Measurements from ENCODE around the gene ITSN2.
A peak's percentile ranks its signal among the peaks of the same experiment; 100 is the strongest.

The ITSN2 gene

GRCh38 chr2:24334245-24334633 lies 26.1 kb downstream of the ITSN2 start:
- no peak for DNase-seq (ENCODE audit: low read depth)

DNA sequence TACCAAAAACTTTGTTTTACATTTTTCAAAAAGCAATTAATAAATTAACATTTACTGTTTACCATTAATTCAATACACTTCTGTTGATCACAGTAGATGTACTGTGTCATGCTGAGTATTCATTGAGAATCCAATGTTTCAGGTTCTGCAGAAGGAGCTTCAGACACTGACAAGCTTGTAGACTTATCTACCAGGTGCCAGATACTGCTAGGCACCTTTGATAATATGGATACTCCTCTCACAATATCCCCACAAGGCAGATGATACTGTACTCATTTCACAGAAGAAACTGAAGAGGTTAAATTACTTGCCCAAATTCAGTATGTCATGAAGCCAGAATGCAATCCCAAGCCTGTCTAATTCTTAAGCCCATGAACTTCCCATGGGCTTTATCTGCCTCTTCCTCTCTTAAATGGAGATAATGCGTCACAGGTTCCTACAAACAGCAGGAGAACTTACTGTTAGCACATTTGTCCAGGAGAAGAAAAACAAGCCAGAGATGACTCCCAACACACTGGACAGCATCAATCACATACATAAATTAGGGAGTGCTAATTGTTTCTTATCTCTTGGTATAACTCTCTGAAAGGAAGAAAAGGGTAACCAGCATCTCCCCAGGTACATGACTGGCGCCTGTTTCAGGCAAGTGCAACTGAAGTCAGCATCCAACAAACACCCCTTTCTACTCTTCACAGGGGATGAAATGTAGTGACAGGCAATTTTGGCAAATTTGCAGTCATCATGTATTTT lies 27.4 kb downstream of the ITSN2 start:
- no peak for DNase-seq (ENCODE audit: low read depth)

DNA sequence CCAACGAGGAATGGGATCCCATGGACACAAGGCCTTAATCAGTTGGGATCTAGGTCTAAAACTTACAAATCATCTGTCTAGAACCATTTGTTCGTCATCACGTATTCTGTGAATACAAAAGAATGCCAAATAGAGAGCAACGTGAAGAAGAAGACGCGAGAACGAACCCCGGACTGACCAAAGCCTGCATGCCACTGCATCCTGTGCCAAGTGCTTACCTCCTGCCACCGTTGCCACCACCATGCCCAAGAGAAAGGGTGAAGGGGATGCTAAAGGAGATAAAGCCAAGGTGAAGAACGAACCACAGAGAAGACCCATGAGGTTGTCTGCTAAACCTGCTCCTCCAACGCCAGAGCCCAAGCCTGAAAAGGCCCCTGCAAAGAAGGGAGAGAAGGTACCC lies 30.2 kb downstream of the ITSN2 start:
- DNase-seq (ENCODE audit: low read depth), result no peak

DNA sequence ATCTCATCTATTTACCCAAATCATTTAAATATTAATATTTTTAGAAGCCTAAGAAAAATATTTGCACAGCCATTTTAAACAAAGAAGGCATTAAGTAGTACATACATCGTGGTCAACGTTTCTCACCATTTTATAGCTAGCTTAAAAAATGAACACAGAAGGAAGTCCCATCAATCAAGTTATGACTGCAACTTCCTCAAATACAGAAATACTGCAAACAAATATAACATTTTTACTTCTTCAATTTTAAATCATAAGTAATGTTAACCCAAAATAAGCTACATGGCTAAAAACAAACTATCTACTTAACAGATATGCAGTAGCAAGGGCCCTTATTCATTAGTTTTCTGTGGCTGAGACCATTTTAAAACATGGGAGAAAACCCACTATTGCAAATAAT lies 30.6 kb downstream of the ITSN2 start:
- DNase-seq (ENCODE audit: low read depth), result no peak

DNA sequence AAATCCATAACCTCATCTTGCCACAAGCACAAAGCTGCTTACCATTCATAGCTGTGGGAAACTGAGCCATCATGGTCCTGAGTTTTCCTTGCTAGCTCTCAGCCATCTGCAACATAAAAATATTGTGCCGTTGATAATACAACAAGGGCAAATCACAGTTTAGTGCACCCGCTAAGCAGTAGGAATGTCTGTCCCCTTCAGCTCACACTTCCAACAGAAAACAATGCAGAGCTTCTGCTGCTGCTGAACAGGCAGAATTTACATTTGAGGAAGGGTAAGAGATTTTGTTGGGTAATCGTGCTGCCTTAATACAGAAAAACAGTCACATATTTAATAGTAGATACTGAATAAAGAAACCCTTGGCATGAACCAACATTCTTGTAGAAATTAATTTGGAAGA lies 32.3 kb downstream of the ITSN2 start:
- no peak for DNase-seq (ENCODE audit: low read depth)

GRCh38 chr2:24317491-24317920 lies 42.8 kb downstream of the ITSN2 start:
- DNase-seq (ENCODE audit: low read depth), result no peak

DNA sequence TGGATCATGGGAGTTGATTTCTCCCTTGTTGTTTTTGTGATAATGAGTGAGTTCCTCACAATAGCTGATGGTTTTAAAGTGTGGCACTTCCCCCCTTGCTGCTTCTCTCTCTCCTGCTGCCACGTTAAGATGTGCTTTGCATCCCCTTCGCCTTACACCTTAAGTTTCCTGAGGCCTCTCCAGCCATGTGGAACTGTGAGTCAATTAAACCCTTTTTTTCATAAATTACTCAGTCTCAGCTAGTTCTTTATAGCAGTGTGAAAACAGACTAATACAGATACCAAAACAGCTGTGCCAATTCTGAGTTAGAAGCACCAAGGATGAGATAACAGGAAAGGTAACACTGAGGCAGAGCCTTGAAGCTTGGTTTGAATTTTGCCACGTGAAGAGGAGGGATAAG lies 44.7 kb downstream of the ITSN2 start:
- DNase-seq (ENCODE audit: low read depth), result no peak

DNA sequence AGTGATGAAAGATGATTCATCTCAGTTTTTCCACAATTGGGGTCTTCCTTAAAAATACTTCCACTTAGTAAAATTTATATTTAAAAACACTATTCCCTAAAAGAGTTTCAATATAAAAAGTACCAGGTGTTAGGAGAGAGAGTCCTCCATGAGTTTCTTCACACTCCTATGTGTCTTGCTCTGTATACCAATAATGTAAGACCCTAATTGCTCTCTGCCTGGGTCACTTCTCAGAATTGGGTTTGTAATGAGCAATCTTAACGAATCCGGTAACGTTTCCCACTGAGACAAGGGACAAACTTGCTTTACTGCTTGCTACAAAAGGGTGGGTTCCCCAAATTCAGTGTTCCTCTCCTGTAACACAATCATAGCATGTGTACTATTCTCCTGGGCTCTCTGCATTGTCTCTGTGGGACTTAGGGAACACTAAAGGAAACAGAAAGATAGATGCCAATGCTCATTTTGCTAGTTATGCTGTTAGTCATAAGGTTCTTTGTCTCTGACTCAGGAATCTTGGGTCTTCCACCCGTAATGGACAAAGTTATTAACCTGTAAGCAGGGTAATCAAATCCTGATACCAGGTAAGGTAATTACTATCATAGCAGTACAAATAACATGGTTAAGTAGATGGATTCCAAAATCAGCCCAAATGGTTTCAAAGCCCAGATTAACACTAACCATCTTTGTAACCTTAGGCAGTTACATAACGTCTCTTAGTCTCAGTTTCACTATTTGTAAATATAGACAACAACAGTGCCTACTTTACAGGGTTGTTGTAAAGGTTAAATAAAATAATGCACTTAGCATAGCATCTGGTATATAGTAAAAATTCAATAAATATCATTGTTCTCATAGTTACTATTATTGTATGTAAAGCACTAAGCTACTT lies 46.3 kb downstream of the ITSN2 start:
- no peak for DNase-seq (ENCODE audit: low read depth)

DNA sequence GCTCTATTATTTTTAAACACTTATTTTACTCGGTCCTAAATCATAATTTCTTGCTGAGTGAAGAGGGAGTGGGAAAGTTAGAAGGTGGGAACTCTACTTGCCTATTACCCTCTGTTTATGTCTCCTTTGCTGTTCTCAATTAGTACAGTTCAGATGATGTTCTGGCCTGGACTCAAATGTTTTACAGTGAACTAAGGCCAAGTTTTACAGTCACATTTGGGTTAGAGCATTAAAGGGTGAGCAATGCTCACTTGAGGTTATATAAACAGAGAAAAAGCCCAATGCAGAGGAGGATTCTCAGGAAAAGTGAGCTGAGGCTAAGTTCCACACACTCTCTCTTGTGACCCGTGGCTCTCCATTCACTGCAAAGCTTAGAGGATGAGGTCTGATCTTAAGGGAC lies 52.4 kb downstream of the ITSN2 start:
- DNase-seq (ENCODE audit: low read depth), result no peak

- no peak for DNase-seq (ENCODE audit: low read depth)
These were observed 55.7 kb downstream of the ITSN2 start for GRCh38 chr2:24304631-24305030.

DNA sequence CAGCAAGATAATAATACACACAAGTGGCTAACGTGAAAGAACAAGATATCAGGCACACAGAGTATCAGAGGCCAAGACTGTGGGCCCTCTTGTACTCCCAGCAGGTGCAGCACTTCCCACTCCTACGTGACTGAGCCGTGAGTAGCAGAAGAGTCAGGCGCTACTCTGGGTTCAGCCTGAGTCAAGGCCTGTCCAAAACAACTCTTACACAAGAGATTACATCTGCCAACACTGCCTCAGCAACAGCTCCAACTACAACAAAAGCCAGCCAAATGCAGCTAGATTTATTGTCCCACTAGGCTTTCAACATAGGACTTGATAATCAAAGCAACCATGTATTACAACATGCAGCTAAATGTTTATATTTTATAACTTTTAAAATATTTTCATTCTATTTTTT lies 56.2 kb downstream of the ITSN2 start:
- peak; percentile 8 for DNase-seq (ENCODE audit: low read depth)

GRCh38 chr2:24301599-24301998 lies 58.7 kb downstream of the ITSN2 start:
- no peak for DNase-seq (ENCODE audit: low read depth)

- no peak for DNase-seq (ENCODE audit: low read depth)
These were observed 62.7 kb downstream of the ITSN2 start for GRCh38 chr2:24297663-24298062.

DNA sequence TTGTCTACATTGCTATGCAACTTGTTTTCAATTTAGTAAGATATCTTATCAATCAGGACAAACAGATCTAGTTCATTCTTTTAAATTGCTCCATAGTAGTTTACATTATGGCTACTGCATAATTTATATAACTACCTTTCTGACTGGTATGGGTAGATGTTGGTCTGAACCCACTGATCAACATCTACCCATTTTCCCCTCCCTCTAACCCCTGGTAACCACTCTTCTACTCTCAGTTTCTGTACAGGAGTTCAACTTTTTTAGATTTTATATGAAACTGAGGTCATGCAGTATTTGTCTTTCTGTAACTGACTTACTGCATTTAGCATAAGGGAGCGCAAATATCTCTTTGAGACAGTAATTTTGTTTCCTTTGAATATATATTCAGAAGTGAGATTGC lies 73.2 kb downstream of the ITSN2 start:
- no peak for DNase-seq (ENCODE audit: low read depth)

DNA sequence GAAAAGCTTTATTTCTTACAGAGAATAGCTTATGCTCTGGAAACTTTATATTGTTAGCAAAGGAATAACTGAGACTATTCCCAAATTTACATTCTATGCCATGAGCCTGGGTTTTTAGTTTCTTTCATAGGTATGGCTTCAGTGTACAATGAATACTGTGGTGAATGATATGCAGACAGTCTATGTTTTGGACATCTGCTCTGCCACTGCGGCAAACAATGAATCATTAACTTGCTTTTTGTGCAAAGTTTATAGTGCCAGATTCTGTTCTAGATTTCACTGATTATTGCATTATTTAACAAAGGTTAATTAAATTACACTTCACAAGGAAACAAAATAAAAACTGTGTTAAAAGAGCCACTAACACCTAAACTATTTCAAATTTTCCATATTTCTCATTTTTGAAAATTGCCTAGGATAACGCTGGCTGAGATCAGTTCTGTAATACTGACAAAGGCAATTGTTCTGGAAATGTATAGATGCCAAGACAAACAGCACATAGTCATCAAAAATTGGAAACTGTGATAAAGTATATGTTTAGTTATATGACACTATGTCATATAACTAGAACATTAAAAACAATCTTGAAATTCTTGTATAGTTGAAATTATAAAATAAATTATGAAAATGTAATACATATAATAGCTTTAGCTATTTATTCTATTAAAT lies 74.7 kb downstream of the ITSN2 start:
- no peak for DNase-seq (ENCODE audit: low read depth)

- no peak for DNase-seq (ENCODE audit: low read depth)
These were observed 79.7 kb downstream of the ITSN2 start for GRCh38 chr2:24280645-24281044.

DNA sequence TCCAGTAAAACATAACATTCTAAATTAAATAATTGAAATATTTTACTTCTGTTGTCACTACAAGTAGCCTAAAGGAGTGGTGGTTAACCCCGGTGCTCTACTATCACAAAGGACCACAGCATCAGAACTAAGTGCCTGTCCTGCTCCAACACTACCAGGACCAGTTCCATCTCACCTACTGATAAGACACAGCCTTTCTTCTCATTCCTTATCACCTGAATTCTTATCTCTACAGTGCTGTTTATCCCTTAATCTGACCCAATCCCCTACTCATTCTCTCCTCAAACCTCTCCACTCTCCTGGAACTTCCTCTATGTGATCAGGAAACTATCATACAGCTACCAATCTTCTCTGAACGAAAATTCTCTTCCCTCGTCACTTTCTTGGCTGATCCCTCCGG lies 80.2 kb downstream of the ITSN2 start:
- no peak for DNase-seq (ENCODE audit: low read depth)

- DNase-seq (ENCODE audit: low read depth), result no peak
These were observed 83.9 kb downstream of the ITSN2 start for GRCh38 chr2:24276349-24276899.

GRCh38 chr2:24274809-24275208 lies 85.5 kb downstream of the ITSN2 start:
- no peak for DNase-seq (ENCODE audit: low read depth)

DNA sequence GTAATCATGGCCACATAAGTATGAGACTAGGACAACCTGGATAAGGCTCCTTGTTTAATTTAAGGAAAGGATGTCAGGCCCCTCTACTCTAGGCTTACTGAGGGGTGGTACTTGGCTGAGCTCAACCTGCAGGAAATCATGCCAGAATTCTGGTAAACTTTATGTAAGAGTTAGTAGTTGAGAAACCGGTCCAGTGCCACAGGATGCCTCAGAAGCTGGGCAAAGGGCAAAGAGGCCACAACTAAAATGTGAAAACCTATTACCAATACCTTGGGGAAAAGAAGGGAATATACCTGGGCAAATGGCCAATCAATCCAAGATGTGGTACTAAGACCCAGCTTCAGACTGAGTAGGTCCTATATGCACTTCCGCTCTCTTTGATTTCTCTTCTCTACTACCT lies 86.7 kb downstream of the ITSN2 start:
- DNase-seq (ENCODE audit: low read depth), result no peak

DNA sequence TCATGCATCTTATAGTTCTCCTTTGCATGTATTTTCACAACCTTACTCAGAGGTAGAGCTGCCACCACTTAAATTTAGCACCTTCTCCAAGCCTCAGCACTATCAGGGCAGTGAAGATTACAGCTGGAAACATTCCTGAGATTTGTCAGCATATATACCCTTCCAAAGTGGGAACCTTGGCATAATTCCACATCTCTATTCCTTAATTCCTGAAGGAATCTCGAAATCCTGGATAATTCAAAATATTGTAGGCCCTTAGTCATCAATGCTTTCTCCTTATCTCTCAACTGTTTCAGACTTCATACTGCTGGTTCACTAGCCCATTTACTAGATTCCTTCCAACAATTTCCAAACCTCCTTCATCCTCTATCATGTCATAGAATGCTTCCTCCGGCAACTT lies 87.4 kb downstream of the ITSN2 start:
- no peak for DNase-seq (ENCODE audit: low read depth)

GRCh38 chr2:24272161-24272802 lies 88.1 kb downstream of the ITSN2 start:
- DNase-seq (ENCODE audit: low read depth), result no peak
